ENCODE results near the gene BEX3. TPM values are rescaled to one million over a fixed set of nuclear protein-coding genes. Genes with fewer than 3 reads are reported as not detected.

BEX3 gene
- total RNA-seq, 1 experiment from 2014 or later: 130 TPM

- DNase-seq (peak; percentile 57), ATAC-seq (peak; percentile 32; the same call in 1 of the 2 replicates)
- ChIA-PET CTCF (no interaction called here), POLR2A (ENCODE audit: unreplicated experiment) (no interaction called here)
- Histone ChIP-seq H3K4me2 (ENCODE audit: low read length) (peak overlapping the region; percentile 10), H3K36me3 (ENCODE audit: low read depth, low read length) (no peaks in the 10 kb centered on the region), H3K4me3 (ENCODE audit: low read length) (no peak overlapping the region), H3K79me2 (ENCODE audit: low read length) (peaks cover 9% of the 10 kb centered on the region), H3K9me3 (ENCODE audit: low read length) (no peaks in the 10 kb centered on the region), H3K9ac (ENCODE audit: low read length) (no peak overlapping the region), H3F3A (ENCODE audit: low read length, unreplicated experiment) (no peaks in the 10 kb centered on the region), H3K4me1 (ENCODE audit: insufficient read depth, low read length) (peaks cover 17% of the 10 kb centered on the region), H4K20me1 (ENCODE audit: low read length) (no peaks in the 10 kb centered on the region), H3K27ac (ENCODE audit: low read length) (no peak overlapping the region), H3K27me3 (ENCODE audit: low read length) (no peaks in the 10 kb centered on the region), H2AFZ (ENCODE audit: low read length) (no peak overlapping the region), H3K9me2 (replicated peaks; ENCODE audit: low read length) (no peaks in the 10 kb centered on the region)
- no peak for TF ChIP-seq EZH2 (IDR thresholded peaks at IDR 0.05; ENCODE audit: low read length, unreplicated experiment)
- no TSS peak for BruUV-seq (replicated peaks)
- intact Hi-C loops (cut with micrococcal nuclease): no loop called here
Measured at GRCh38 chrX:103373581-103373980, 2.8 kb upstream of the BEX3 start.

GRCh38 chrX:103376979-103377324, 614 bp downstream of the BEX3 start:
- DNase-seq (peak; percentile 29), ATAC-seq (peak; percentile 32)
- TF ChIP-seq CTCF (conservative IDR thresholded peaks at IDR 0.05; ENCODE audit: low read depth, low read length) (no peak), EZH2 (IDR thresholded peaks at IDR 0.05; ENCODE audit: low read length, unreplicated experiment) (no peak), EZH2phosphoT487 (IDR thresholded peaks at IDR 0.05; ENCODE audit: borderline replicate concordance, low read length) (no peak)
- CTCF ChIA-PET: interaction anchor here (1.0 kb wide), 1 partner anchor 310 kb away, joined by 3 read pairs; no protein-coding TSS in a partner anchor
- Histone ChIP-seq H3K9me3 (ENCODE audit: low read length) (no peaks in the 10 kb centered on the region), H3K79me2 (ENCODE audit: low read length) (peaks cover 9% of the 10 kb centered on the region), H3K9ac (ENCODE audit: low read length) (peak overlapping the region; percentile 82), H3K27ac (ENCODE audit: low read length) (no peak overlapping the region), H3K4me1 (ENCODE audit: insufficient read depth, low read length) (peaks cover 17% of the 10 kb centered on the region), H3K4me3 (ENCODE audit: low read length) (peak overlapping the region; percentile 82), H3K9me2 (replicated peaks; ENCODE audit: low read length) (no peaks in the 10 kb centered on the region), H4K20me1 (ENCODE audit: low read length) (no peaks in the 10 kb centered on the region), H2AFZ (ENCODE audit: low read length) (peak overlapping the region; percentile 69), H3F3A (ENCODE audit: low read length, unreplicated experiment) (no peaks in the 10 kb centered on the region), H3K4me2 (ENCODE audit: low read length) (peak overlapping the region; percentile 88), H3K27me3 (ENCODE audit: low read length) (no peaks in the 10 kb centered on the region), H3K36me3 (ENCODE audit: low read depth, low read length) (no peaks in the 10 kb centered on the region)
- POLR2A ChIA-PET (ENCODE audit: unreplicated experiment): interaction anchor here (0.6 kb wide), 1 partner anchor 111 kb away, joined by 3 read pairs; no protein-coding TSS in a partner anchor
- intact Hi-C loops (cut with micrococcal nuclease): no loop called here
- no TSS peak for BruUV-seq (replicated peaks)

DNA sequence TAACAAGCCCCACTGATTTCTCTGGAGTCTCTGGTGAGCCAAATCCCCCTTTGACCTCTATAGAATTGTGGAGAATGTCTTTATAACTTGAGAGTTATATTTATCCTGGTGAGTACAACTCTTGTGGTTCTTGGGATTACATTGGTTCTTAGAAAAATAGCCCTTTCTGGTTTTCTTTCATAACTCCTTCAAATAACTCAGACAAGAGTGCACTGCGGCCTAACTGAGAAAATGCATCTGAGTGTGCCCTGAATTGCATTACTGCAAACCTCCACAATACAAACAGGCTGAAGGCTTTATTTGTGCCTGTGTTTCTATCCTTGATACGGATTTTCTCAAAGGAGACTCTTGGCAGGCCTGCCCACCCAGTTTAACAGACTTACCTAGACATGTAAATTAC, 2.7 kb downstream of the BEX3 start:
- ATAC-seq (no peak), DNase-seq (no peak)
- Histone ChIP-seq H3K4me3 (ENCODE audit: low read length) (no peak overlapping the region), H3K9me3 (ENCODE audit: low read length) (no peaks in the 10 kb centered on the region), H2AFZ (ENCODE audit: low read length) (no peak overlapping the region), H3K9me2 (replicated peaks; ENCODE audit: low read length) (no peaks in the 10 kb centered on the region), H3K27me3 (ENCODE audit: low read length) (no peaks in the 10 kb centered on the region), H3K4me2 (ENCODE audit: low read length) (no peak overlapping the region), H4K20me1 (ENCODE audit: low read length) (no peaks in the 10 kb centered on the region), H3F3A (ENCODE audit: low read length, unreplicated experiment) (no peaks in the 10 kb centered on the region), H3K4me1 (ENCODE audit: insufficient read depth, low read length) (peaks cover 6% of the 10 kb centered on the region), H3K9ac (ENCODE audit: low read length) (no peak overlapping the region), H3K36me3 (ENCODE audit: low read depth, low read length) (no peaks in the 10 kb centered on the region), H3K79me2 (ENCODE audit: low read length) (peaks cover 9% of the 10 kb centered on the region), H3K27ac (ENCODE audit: low read length) (no peak overlapping the region)
- no peak for TF ChIP-seq EZH2phosphoT487 (IDR thresholded peaks at IDR 0.05; ENCODE audit: borderline replicate concordance, low read length)
- TF ChIP-seq EZH2 (IDR thresholded peaks at IDR 0.05; ENCODE audit: low read length, unreplicated experiment): no peak
- no peak for TF ChIP-seq CTCF (conservative IDR thresholded peaks at IDR 0.05; ENCODE audit: low read depth, low read length)
- ChIA-PET CTCF (no interaction called here), POLR2A (ENCODE audit: unreplicated experiment) (no interaction called here)
- no TSS peak for BruUV-seq (replicated peaks)
- intact Hi-C loops (cut with micrococcal nuclease): no loop called here

All from PC-3 (cell line).